ENCODE measurements around the gene TMEM223. TPM values are rescaled to one million over a fixed set of nuclear protein-coding genes. Genes with fewer than 3 reads are reported as not detected.
"Not testable (repeated sequence)": the region's sequence is repeated elsewhere in the genome, so short reads cannot be mapped to it uniquely, and the experiment has no call there.

TMEM223 gene
- polyA plus RNA-seq, 2 donors: 13.8 to 19.7 TPM

DNA sequence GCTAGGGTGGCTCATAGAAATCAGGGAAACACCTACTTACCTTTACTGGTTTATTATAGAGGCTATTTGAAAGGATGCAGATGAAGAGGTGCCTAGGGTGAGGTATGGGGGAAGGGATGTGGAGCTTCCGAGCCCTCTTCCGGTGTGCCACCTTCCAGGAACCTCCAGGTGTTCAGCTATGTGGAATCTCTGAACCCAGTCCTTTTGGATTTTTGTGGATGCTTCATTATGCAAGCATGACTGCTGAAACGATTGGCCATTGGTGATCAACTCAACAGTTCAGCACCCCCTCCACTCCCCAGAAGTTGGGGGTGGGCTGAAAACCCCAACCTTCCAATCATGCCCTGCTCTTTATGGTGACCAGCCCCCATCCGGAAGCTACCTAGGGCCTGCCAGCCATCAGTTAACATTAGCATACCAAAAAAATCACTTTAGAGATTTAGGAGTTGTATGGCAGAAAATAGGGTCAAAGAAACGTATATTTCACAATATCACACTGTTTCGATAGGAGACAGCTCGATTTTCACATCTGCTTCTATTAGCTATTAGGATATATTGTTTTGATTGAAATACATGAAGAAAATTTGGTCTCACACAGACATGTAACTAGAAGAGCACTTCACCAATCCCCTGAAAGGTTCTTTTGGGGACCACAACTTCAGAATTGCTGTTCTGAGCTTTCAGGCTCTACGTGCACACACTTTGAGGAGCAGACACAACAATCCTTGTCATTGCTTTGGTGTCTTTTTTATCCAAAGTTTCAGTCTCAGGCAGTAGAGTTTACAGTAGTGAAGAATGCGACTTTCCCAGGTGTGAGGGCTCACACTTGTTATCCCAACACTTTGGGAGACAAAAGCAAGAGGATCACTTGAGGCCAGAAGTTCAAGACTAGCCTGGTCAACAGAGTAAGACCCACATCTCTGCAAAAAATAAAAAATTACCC, 33.7 kb downstream of the TMEM223 start:
- Histone ChIP-seq H3K27me3 (ENCODE audit: control insufficient read depth in 1 of 2, insufficient read depth in 2 of 2, low read length in 2 of 2) (no peaks in the 10 kb centered on the region), H3K4me1 (ENCODE audit: control insufficient read depth in 2 of 2, insufficient read depth in 2 of 2, low read length in 1 of 2) (peaks cover 6 to 7% of the 10 kb centered on the region in 2 donors), H3K36me3 (ENCODE audit: control insufficient read depth in 2 of 2, insufficient read depth in 2 of 2, low read length in 1 of 2) (no peaks in the 10 kb centered on the region), H3K4me3 (ENCODE audit: low read depth in 1 of 2, low read length in 2 of 2) (no peak overlapping the region), H3K9me3 (ENCODE audit: control insufficient read depth in 2 of 2, insufficient read depth in 1 of 2, low read depth in 1 of 2, low read length in 1 of 2) (no peaks in the 10 kb centered on the region), H3K27ac (ENCODE audit: low read depth in 2 of 2, low read length in 1 of 2) (no peak overlapping the region)
- 65 to 68% methylated on average over 9 of the region's 9 CpGs for WGBS, 2 donors

DNA sequence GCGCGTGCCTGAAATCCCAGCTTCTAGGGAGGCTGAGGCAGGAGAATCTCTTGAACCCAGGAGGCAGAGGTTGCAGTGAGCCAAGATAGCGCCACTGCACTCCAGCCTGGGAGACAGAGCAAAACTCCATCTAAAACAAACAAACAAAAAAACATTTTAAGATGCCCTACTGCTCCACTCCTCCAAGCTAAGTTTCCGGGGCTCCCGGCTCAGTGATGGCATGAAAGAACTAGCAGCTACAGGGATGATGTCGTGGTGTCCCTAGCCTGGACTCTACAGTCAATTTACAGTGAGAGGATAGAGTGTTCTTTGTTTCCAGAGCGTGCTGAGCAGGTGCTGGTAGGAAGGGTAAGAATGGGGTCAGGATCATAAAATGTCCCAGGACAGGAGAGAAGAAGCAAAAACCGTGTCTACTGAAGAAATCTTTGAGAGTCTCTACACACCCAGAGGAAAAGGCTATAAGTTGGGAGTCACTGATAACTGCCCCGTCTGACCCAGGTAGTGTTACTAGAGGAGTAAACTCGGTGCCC, 36.7 kb downstream of the TMEM223 start:
- peaks cover 7 to 10% of the 10 kb centered on the region in 2 donors for H3K4me1 ChIP-seq (ENCODE audit: control insufficient read depth in 2 of 2, insufficient read depth in 2 of 2, low read length in 1 of 2)
- WGBS, 2 donors: 75 to 84% methylated on average over 10 of the region's 10 CpGs
- H3K36me3 ChIP-seq (ENCODE audit: control insufficient read depth in 2 of 2, insufficient read depth in 2 of 2, low read length in 1 of 2): peaks cover 0 to 6% of the 10 kb centered on the region in 2 donors
- H3K4me3 ChIP-seq (ENCODE audit: low read depth in 1 of 2, low read length in 2 of 2): no peak overlapping the region
- no peak overlapping the region for H3K27ac ChIP-seq (ENCODE audit: low read depth in 2 of 2, low read length in 1 of 2)
- H3K9me3 ChIP-seq (ENCODE audit: control insufficient read depth in 2 of 2, insufficient read depth in 1 of 2, low read depth in 1 of 2, low read length in 1 of 2): no peaks in the 10 kb centered on the region
- no peaks in the 10 kb centered on the region for H3K27me3 ChIP-seq (ENCODE audit: control insufficient read depth in 1 of 2, insufficient read depth in 2 of 2, low read length in 2 of 2)

DNA sequence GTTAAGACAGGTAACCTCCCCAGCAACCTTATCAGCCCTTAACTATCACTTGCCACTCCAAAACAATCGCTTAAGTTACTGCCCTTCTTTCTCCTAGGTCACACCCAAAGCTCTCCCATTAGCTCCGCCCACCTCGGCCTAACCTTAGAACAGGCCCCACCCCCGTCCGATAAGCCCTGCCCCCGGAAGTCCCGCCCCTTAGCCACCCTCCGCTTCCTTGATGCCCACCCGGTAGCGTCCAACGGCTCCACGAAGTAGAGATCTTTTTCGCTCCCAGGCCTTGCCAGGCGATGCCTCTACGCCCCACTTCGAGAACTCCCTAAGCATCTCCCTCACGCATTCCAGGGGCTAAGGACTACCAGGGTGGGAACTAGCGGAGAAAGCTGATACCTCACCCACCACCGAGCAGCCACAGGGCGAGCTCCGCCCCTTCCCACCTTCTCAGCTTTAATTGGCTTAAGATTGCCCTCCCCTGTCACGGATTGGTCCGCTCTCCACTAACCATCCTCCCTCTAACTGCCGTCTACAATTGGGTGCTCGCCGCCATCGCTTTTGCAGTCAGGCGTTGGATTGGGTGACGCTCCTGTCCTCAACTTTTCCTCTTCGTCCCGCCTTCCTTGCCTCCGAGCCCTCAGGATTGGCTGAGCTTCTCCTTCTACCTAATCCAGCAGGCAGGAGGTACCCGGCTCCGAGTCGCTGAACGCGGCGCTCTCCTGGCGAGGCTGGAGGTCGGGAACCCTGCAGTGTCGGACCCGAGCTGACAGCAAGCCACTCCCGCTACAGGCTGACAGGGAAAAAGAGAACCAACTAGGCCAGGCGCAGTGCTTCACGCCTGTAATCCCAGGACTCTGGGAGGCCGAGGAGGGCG, 37.8 kb downstream of the TMEM223 start, which contains the start of gene ZBTB3:
ZBTB3 (minus strand) TSS at position 425 of the 868 bp plus-strand sequence. CDS start 496 bp downstream, outside the sequence.
- peaks cover 7 to 10% of the 10 kb centered on the region in 2 donors for H3K4me1 ChIP-seq (ENCODE audit: control insufficient read depth in 2 of 2, insufficient read depth in 2 of 2, low read length in 1 of 2)
- 0 to 1% methylated on average over 47 of the region's 47 CpGs for WGBS, 2 donors
- H3K9me3 ChIP-seq (ENCODE audit: control insufficient read depth in 2 of 2, insufficient read depth in 1 of 2, low read depth in 1 of 2, low read length in 1 of 2): no peaks in the 10 kb centered on the region

DNA sequence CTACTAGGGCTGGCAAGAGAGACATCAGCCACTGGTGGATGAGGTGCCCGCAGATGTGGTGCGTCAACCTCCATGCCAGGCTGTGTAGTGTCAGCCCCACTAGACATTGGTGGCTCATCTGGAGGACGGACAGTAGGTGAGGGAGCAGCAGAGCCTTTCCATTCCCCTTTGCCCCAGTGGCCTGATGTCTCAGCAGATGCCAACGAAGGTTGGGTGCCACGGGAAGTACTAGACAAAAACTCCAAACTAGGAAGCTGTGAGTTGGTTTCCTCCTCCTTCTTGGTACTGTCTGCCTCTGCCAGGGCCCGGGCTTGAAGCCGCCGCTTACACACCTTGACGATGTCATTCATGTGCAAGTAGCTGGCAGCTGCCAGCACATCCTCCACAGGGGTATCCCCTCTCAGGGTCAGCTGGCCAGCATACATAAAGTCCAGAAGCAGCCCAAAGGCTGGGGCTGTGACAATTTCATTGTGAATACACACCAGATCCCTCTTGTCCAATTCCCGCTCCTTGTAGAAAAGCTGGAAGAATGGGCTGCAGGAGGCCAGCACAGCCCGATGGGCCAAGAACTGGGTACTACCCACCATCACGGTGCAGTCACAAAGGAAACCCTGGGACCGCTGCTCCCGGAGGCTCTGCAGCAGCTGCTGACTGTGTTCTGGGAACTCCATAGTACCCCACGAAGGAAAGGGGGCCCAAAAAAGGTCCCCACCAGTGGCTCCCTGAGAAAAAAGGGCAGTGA, 38.6 kb downstream of the TMEM223 start:
- Histone ChIP-seq H3K36me3 (ENCODE audit: control insufficient read depth in 2 of 2, insufficient read depth in 2 of 2, low read length in 1 of 2) (peaks cover 0 to 6% of the 10 kb centered on the region in 2 donors), H3K27me3 (ENCODE audit: control insufficient read depth in 1 of 2, insufficient read depth in 2 of 2, low read length in 2 of 2) (no peaks in the 10 kb centered on the region), H3K27ac (ENCODE audit: low read depth in 2 of 2, low read length in 1 of 2) (peak overlapping the region; percentile 88 to 100), H3K4me3 (ENCODE audit: low read depth in 1 of 2, low read length in 2 of 2) (peak overlapping the region; percentile 41 to 84), H3K4me1 (ENCODE audit: control insufficient read depth in 2 of 2, insufficient read depth in 2 of 2, low read length in 1 of 2) (peaks cover 7 to 10% of the 10 kb centered on the region in 2 donors), H3K9me3 (ENCODE audit: control insufficient read depth in 2 of 2, insufficient read depth in 1 of 2, low read depth in 1 of 2, low read length in 1 of 2) (no peaks in the 10 kb centered on the region)
- WGBS, 2 donors: 74 to 80% methylated on average over 15 of the region's 15 CpGs

More for the DNA sequence above, 37.8 kb downstream of the TMEM223 start, which contains the start of gene ZBTB3:
- Histone ChIP-seq H3K4me3 (ENCODE audit: low read depth in 1 of 2, low read length in 2 of 2) (peak within 1 kb of the TSS; percentile 71 to 84), H3K27ac (ENCODE audit: low read depth in 2 of 2, low read length in 1 of 2) (peak within 1 kb of the TSS; percentile 88 to 100), H3K36me3 (ENCODE audit: control insufficient read depth in 2 of 2, insufficient read depth in 2 of 2, low read length in 1 of 2) (peaks cover 0 to 6% of the 10 kb centered on the region in 2 donors), H3K27me3 (ENCODE audit: control insufficient read depth in 1 of 2, insufficient read depth in 2 of 2, low read length in 2 of 2) (no peaks in the 10 kb centered on the region)

DNA sequence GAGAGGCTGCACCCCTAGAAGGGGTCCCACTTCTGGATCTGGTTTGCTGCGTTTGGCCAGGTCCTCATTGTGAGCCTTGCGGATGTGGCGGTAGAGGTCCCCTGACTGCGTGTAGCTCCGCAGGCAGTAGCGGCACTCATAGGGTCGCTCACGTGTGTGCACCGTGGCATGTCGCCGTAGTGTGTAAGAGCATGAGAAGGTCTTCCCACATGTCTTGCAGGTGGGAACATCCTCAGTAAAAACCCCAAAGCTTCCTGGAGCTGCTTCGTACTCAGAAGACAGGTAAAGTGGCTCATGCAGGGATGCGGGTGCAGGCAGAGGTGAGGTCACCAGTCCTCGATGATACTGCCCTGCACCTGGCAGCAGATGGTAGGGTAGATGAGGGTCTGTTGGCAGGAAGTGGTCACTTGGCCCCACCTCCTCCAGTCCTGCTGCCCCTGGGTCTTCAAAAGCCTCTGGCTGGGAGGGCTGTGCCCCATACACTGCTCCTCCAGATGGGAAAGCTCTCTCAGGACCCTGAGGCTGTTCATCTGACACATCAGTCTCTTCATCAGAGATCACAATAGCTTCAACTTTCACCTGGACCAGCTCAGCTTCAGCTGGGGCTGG, 39.5 kb downstream of the TMEM223 start:
- WGBS, 2 donors: 94 to 97% methylated on average over 14 of the region's 14 CpGs
- Histone ChIP-seq H3K27me3 (ENCODE audit: control insufficient read depth in 1 of 2, insufficient read depth in 2 of 2, low read length in 2 of 2) (no peaks in the 10 kb centered on the region), H3K27ac (ENCODE audit: low read depth in 2 of 2, low read length in 1 of 2) (no peak overlapping the region), H3K4me1 (ENCODE audit: control insufficient read depth in 2 of 2, insufficient read depth in 2 of 2, low read length in 1 of 2) (peaks cover 7 to 10% of the 10 kb centered on the region in 2 donors), H3K9me3 (ENCODE audit: control insufficient read depth in 2 of 2, insufficient read depth in 1 of 2, low read depth in 1 of 2, low read length in 1 of 2) (no peaks in the 10 kb centered on the region), H3K4me3 (ENCODE audit: low read depth in 1 of 2, low read length in 2 of 2) (no peak overlapping the region), H3K36me3 (ENCODE audit: control insufficient read depth in 2 of 2, insufficient read depth in 2 of 2, low read length in 1 of 2) (peaks cover 0 to 6% of the 10 kb centered on the region in 2 donors)

DNA sequence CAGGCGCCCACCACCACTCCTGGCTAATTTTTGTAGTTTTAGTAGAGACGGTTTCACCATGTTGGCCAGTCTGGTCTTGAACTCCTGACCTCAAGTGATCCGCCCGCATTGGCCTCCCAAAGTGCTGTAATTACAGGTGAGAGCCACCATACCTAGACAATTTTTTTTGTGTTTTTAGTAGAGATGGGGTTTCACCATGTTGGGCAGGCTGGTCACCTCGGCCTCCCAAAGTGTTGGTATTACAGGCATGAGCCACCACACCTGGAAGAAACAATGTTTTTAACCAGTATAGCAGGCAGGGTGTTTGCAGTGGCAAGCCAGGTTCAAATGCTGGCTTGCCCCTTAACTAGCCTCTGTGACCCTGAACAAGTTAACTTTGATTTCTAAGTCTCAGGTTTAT, 41.9 kb downstream of the TMEM223 start:
- 92 to 96% methylated on average over 5 of the region's 5 CpGs for WGBS, 2 donors

DNA sequence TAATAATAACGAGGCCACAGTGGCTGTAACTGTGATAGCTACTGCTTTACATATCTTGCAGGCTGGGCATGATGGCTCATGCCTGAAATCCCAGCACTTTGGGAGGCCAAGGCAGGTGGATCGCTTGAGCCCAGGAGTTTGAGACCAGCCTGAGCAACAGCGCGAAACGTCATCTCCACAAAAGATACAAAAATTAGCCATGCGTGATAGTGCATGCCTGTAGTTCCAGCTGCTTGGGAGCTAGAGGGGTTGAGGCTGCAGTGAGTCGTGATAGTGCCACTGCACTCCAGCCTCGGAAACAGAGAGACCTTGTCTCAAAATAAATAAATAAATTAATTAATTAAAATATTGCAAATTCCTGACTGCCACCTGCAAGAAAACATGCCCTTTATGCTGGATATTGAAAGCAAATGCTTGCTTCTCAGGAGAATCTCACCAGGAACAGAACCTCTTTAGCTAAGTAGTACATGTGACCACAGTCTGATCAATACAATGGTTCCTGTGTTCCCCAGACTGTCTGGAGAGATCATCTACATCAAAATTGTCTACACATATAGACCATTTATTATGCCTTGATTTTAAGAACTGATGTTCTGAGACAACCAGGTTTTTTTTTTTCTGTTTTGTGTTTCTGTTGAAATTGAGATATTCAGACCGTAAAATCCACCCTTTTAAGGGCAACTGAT, 44.2 kb downstream of the TMEM223 start:
- H3K27ac ChIP-seq (ENCODE audit: low read depth in 2 of 2, low read length in 1 of 2): no peak overlapping the region
- WGBS, 2 donors: 59 to 60% methylated on average over 9 of the region's 9 CpGs

More for the DNA sequence above, 41.9 kb downstream of the TMEM223 start:
- H3K36me3 ChIP-seq (ENCODE audit: control insufficient read depth in 2 of 2, insufficient read depth in 2 of 2, low read length in 1 of 2); H3K9me3 ChIP-seq (ENCODE audit: control insufficient read depth in 2 of 2, insufficient read depth in 1 of 2, low read depth in 1 of 2, low read length in 1 of 2); H3K4me1 ChIP-seq (ENCODE audit: control insufficient read depth in 2 of 2, insufficient read depth in 2 of 2, low read length in 1 of 2); H3K27ac ChIP-seq (ENCODE audit: low read depth in 2 of 2, low read length in 1 of 2); H3K4me3 ChIP-seq (ENCODE audit: low read depth in 1 of 2, low read length in 2 of 2); H3K27me3 ChIP-seq (ENCODE audit: control insufficient read depth in 1 of 2, insufficient read depth in 2 of 2, low read length in 2 of 2): not testable (repeated sequence)

More for the DNA sequence above, 44.2 kb downstream of the TMEM223 start:
- Histone ChIP-seq H3K4me3 (ENCODE audit: low read depth in 1 of 2, low read length in 2 of 2) (no peak overlapping the region), H3K36me3 (ENCODE audit: control insufficient read depth in 2 of 2, insufficient read depth in 2 of 2, low read length in 1 of 2) (peaks cover 0 to 6% of the 10 kb centered on the region in 2 donors), H3K9me3 (ENCODE audit: control insufficient read depth in 2 of 2, insufficient read depth in 1 of 2, low read depth in 1 of 2, low read length in 1 of 2) (no peaks in the 10 kb centered on the region), H3K27me3 (ENCODE audit: control insufficient read depth in 1 of 2, insufficient read depth in 2 of 2, low read length in 2 of 2) (no peaks in the 10 kb centered on the region), H3K4me1 (ENCODE audit: control insufficient read depth in 2 of 2, insufficient read depth in 2 of 2, low read length in 1 of 2) (peaks cover 0 to 3% of the 10 kb centered on the region in 2 donors)
